ENCODE measurements around the gene PLEKHH3.

Gene PLEKHH3

DNA sequence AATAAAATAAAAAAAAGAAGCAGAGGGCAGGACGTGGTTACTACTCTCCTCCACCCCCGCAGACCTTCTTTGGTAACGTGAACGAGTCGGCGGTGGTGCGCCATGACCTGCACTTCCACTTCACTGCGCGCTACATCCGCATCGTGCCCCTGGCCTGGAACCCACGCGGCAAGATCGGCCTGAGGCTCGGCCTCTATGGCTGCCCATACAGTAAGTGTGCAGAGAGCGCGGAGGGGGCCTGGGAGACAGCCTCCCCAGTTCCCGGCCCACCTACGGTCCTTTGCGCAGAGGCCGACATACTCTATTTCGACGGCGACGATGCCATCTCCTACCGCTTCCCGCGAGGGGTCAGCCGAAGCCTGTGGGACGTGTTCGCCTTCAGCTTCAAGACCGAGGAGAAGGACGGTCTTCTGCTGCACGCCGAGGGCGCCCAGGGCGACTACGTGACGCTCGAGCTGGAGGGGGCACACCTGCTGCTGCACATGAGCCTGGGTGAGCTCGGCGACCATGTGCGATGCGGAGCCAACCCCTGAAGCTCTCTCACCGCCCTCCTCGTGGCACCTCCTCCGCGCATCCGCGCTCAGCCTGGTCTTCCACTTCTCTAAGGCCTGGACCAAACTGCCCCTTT, 8.2 kb upstream of the PLEKHH3 start:
- no peak for DNase-seq

DNA sequence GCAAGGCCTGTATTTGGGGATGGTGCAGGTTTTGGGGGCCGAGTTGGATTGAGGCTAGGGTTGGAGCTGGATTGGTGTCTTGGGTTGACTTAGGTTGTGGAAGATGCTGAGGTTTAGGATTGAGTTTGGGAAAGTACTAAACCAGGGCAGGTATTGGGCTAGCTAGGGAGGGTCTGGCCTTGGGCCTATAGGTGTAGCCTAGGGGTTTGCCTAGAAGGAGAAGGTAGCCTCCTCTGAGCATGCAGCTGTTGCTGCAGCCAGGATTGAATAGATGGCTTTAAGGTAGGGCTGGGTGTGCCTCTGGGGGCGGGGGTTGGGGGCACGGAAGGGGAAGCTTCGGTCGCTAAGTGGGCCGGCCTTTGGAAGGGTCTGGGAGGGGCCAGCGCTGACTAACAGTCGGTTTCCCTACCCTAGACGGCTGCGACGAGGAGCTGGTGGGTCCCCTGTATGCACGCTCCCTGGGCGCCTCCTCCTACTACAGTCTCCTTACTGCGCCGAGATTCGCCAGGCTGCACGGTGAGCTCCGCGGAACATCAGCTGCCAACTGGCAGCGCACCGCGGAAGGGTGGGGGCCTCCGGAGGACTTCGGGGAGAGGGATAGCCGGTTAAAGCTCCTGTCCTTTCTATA, 6.7 kb upstream of the PLEKHH3 start:
- no peak for DNase-seq

DNA sequence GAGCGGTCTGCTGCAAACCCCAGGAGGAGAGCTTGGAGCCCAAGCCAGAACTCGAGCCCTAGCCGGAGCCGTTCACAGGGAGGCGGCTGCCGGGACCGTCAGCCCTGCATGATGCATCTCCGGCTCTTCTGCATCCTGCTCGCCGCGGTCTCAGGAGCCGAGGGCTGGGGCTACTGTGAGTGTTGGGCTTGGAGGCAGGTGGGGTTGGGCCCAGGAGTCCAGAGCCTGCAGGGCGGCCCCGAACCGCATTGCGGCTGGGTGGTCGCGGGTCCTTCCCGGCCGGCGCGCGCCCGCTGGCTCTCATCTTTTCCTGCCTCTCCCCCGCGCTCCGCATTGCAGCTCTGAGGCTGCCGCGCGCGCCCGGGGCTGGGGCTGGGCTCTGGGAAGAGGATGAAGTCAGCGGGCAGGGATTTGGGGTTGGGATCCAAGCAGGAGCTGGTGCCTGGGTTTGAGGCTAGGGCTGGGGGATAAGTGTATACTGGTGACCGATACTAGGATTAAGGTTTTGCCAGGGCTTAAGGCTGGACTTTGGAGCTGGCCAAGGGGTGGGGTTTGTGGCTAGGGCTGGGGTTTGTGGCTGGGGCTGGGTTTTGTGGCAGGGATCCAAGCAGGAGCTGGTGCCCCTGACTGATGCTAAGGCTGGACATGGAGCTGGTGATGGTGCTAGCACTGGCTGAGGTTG, 6.1 kb upstream of the PLEKHH3 start:
- DNase-seq: peak; percentile 55

DNA sequence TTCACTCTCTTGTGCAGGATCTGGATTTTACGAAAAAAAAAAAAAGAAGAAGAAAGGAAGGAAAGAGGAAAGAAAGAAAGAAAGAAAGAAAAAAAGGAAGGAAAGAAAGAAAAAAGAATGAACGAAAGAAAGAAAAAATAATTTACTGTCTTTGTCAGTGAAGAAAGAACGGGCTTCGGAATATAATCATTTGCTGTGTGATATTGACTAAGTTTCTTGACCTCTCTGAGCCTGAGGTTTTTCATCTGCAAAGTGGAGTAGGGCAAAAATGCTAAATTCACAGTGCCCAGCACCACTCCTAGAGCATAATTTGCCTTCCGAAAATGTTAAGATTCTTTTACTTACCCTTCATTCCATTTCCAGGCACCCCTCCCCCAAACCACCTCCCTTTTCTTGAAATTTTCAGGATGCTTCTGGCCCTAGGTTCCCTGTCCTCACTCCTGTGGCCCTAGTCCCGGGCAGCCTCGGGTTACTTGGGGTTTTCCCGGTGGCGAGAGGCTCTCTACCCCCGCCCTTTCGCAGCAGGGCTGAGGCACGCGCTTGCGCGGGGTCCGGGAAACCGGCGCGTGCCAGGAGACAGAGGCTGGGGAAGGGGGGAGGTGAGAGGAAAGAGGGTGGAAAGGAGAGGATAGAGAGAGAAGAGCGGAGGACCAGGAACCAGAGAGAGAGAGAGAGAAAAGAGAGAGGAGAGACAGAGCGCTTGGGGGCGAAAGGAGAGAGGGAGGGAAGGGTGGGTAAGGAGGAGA, 5.4 kb upstream of the PLEKHH3 start, which contains the start of gene CNTNAP1:
CNTNAP1 (plus strand) TSS at position 556 of the 746 bp plus-strand sequence. CDS start 299 bp downstream, outside the sequence.
- DNase-seq: peak; percentile 68

DNA sequence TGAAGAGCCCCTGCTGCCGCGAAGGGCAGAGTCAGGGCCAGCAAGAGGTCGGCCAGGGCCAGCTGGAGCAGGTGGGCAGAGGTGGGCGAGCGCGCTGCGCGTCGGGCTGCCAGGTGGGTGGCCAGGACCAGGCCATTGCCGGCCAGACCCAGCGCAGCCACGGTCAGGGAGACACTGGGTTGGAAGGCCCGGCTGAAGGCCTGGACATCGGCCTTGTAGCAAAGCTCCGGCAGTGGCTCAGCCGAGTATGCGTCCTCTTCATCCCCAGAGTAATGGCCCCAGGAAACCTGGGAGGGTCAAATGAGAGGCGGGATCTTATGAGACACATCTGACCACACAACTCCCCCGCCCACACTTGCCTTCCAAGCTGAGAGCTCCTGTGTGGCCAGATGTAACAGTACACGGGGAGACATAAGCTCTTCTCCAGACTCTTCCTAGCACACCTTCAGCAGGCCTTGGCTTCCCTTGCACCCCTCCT, 3.6 kb upstream of the PLEKHH3 start:
- peak; percentile 12 for DNase-seq

DNA sequence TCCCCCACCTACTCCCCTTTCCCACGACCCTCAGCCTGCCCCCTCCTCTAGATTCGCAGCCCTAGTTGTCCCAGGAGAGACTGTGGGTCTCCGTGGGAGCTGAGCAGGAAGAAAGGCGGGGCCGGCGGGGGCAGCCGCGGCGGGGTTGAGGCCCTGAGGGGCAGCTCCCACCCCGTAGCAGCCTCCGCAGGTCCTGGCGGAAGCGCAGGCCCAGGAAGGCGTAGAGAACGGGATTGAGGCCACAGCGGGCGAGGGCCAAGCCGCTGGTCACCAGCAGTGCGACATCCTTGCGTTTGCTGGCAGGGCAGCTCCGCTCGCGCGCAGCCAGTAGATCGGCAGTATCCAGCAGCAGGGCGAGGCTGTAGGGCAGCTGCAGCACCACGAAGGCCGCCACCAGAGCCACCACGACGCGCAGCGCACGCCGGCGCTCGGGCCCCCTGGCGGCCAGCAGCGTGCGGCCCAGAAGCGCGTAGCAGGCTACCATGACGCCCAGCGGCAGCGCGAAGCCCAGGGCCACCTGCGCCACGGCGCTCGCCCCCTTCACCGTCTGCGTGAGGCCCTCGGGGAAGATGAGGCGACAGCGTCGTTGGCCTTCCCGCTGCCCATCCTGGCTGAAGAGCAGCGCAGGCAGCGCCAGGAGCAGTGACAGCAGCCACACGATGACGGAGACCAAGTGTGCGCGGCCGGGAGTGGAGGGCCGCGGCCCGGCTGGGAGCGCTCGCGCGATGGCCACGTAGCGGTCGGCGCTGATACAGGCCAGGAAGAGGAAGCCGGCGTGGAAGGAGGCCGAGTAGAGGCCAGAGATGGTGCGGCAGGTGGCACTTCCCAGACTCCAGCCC, 2.9 kb upstream of the PLEKHH3 start:
- DNase-seq: peak; percentile 80

DNA sequence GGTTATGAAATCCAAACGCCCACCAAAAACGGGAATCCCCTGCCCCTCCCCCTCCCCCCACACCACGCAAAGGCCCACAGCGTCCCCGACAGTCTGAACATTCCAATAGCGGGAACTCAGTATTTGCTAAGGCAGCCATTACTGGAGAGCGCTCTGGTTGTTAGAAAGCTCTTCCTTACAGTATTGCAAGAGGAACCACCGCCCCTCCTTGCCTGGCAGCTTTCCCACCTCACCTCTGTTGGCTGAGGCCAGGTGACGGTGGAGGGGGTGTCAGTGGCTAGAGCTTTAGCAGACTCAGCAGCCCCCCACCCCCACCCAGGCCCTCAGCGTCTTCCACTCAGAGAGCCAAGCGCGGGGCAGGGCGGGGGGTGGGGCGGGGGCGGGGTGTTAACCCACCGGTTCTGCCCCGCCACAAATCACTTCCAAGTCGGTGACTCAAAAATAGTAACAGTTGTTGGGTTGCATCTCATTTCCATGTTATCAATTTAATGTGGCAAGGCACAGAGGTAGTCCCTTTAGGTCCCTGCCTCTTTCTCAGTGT, 2.2 kb upstream of the PLEKHH3 start:
- DNase-seq: peak; percentile 61

DNA sequence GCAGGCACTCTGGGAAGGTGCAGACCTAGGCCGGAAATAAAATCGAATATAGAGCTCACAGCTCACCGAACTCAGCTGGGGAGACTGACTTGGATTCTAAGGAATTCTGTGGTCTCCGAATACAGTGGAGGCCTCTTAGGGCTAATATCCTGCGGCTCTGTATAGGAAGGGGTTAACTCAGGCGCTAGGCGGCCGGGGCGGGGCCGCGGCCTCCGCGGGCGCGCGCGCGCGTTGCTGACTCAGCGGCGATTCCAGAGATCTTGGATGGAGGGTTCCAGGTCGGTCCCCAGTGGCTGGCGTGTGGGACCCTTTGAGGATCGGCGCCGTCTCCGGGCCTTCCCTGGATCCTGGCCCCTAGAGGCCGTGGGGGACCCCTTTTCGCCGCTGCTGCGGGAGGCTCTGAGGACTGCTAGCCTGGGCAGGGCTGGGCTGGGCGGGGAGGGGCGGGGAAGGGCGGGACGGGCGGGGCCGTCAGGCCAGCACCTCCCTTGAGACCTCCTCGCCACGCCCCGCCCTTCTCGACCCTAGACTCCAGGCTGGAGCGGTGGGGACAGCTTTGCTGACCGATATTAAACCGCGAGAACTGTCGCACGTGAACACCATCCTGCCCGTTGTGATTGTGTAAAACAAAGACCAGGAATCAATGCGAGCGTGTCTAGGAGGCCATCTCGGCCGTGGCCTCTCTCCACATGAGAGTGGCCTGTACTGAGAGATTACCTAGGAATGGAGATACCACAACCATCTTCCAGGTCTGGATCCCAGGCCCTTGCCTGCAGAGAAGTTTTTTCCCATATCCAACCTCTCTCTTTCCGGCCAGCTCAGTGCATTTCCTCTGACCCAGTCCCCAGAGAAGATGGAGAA, 1.4 kb upstream of the PLEKHH3 start:
- DNase-seq: peak; percentile 85

DNA sequence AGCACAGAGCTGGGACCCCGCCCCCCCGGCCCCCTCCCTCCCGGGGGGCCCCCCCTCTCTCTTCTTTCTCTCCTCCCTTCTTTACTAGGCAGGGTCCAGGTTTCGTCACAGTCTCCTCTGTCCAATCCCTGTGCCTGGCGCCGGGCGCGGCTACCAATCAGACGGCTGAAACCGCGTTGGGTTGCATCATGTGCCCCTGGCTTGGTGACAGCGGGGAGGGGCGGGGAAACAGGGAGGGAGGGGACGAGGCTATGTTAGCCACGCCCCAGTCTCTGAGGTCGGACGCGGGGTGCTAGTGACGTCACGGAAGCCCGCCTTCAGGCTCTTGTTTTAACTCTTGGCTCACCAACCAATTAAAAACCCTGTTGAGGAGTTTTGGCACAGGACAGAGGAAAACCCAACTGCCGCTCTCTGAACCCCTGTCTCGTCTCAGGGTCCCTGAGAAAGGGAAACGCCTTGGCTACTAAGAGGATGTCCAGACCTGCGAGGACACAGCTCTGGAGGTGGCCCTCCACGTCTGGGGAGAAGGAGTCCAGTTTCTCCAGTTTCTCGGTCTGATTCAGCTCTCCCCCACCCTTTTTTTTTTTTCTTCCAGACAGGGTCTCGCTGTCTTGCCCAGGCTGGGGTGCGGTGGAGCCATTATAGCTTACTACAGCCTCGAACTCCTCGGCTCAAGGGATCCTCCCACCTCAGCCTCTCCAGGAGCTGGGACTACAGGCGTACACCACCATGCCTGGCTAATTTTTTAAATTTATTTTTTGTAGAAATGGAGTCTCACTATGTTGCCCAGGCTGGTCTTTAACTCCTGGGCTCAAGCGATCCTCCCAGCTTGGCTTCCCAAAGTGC, 441 bp upstream of the PLEKHH3 start:
- peak; percentile 99 for DNase-seq

DNA sequence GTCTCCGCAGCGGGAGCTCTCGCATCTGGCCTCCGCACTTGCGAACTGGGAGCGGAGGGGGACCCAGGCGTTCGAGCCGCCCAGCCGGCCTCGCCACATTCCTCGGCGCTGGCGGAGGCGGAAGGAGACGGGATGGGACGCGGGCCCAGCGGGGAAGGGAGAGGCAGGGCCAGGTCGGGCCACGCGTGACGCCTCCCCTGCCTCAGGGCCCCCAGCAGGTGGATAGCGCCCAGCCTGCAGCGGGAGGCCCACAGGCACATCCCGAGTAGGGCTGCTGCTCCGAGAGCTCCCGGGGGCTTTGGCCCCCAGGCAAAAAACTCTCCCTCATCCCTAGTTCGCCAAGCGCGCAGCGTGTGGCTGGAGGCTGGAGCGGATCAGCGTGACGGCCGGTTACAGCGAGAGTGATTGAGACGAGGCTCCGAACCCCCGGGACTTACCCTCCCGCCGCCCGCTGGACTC, 800 bp downstream of the PLEKHH3 start:
- DNase-seq: peak; percentile 61

DNA sequence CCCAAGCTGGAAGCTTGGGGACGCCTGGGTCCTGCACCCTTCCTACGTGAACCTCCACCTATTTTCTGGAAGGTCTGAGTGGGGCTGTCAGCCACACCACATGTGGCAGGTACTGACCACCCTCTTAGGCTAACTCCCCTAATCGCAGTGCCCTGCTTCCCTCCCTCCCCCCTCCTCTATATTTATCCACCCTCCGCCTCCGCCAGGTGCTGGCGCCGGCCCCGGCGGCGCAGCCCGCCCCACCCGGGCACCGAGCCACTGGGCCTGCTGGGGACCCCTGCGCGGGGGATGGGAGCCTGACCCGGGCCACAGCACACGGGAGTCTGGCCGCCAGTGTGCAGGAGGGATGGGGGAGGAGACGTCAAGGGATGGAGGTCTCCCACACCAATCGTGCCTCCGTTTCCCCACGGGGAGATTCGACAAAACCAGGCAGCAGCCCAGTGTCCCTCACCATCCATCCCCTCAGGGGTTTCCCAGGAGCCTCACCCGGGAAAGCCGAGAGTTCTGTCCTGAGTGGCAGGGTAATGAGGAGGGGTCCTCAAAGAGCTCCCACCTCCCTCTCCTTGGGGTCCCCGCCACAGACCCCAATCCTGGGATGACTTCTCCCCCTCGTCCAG, 1.3 kb downstream of the PLEKHH3 start:
- DNase-seq: peak; percentile 79

DNA sequence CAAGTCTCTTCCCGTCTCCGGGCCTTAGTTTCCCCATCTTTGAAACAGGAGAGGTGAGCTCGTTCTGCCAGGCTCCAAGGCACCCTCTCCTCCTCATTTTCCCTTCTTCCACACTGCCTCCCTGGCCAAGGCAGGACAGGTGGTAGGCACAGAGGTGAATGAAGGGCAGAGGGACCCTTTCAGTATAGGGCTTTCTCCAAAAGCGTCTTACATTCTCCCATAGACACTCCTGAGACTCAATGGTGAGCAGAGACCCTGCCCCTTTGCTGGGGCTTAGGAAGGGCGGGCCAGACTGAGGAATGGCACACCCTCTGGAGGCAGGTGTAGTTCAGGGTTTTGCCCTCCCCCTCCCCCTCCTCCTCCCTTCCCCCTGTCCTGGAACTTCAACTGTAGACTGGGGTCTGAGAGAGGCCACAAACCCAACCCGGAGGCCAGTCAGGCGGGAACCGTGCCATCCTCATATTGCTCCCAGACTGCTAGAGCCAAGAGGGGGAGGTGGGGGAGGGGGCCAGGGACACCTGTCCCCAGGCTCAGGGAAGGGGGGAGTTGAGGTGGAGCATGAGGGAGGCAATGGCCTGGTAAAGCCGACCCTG, 1.9 kb downstream of the PLEKHH3 start:
- DNase-seq: peak; percentile 79

DNA sequence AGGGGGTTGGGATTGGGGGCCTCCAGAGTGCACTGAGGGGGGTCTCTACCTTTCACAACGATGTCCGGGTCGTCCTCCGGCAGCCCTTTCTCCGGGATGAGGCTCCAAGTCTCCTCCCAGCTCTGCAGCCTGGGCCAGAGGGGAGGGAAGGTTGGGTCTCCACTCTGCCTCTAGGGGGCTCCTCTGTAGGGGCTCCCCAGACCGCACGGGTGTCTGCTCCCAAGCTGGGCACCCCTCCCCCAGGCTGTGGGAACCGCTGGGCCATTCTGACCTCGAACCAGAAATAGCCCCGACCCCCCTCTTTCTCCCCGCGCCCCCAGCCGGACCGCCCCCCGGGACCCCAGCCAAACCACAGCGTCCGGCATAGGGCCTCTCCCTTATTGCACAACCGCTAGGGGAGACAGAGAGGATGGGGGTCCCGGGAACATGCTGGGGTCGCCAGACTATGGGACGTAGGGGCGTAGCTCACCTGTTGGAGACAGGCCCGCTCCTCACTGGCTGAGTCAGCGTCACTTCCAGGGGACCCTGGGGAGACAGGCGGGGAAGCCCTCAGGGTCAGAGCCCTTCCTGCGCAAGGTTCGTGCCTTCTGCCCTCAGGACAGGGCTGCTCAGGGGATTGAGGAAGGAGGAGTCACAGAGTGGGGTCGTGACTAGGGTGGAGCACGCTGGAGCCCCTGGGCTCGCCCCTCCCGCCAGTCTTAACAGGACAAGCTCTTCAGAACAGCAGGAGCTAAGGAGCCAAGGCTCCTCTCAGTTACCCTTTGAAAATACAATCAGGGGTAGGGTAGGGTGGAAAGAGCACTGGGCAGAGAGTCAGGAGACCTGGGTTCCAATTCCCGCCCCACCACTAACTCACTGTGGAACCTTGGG, 2.7 kb downstream of the PLEKHH3 start:
- DNase-seq: no peak

DNA sequence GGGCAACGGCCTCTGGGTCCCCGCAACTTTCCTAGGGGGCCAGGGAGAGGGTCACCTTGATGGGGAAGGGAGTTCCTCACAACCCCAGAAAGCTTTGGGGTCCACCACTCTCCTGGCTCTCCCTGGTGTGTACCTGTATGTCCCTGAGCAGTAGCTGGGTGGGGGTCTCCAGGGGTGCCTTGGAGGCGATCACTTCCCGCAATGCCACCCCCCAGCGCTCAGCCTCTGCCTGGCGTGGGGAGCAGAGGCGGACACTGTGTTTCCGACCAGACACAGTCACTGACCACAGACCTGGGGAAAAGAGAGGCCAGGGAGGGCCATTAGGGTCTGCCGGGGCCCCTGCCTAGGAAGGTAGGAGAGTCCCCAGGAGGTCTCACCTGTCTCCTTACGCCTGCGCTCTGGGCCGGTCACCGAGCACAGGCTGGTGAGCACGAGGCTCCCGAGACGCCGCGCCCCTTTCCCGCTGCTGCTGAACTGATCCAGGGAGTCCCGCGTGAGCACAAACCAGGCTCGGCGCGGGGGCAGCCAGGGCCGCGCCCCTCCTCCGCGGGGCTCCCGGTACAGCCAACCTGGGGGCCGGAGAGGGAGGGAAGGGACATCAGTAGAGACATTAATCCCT, 3.4 kb downstream of the PLEKHH3 start:
- no peak for DNase-seq

DNA sequence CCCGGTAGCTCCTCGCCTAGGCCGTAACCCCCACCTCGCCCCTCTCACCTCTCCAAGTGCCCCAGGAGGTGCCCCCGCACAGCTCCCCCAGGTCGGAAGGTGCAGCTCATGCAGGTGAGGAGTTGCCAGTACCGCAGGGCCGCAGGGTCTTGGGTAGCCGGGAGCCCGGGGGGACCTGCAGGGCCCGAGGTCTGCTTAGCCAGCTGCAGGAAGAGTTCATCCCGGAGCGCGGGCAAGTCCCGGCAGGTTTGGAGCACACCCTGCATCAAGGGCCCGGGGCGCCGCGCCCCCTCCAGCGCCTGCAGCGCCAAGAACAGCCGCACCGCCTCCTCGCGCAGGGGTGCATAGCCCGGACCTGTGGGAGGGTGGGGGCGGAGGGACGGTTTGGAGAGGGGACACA, 4.8 kb downstream of the PLEKHH3 start:
- no peak for DNase-seq

DNA sequence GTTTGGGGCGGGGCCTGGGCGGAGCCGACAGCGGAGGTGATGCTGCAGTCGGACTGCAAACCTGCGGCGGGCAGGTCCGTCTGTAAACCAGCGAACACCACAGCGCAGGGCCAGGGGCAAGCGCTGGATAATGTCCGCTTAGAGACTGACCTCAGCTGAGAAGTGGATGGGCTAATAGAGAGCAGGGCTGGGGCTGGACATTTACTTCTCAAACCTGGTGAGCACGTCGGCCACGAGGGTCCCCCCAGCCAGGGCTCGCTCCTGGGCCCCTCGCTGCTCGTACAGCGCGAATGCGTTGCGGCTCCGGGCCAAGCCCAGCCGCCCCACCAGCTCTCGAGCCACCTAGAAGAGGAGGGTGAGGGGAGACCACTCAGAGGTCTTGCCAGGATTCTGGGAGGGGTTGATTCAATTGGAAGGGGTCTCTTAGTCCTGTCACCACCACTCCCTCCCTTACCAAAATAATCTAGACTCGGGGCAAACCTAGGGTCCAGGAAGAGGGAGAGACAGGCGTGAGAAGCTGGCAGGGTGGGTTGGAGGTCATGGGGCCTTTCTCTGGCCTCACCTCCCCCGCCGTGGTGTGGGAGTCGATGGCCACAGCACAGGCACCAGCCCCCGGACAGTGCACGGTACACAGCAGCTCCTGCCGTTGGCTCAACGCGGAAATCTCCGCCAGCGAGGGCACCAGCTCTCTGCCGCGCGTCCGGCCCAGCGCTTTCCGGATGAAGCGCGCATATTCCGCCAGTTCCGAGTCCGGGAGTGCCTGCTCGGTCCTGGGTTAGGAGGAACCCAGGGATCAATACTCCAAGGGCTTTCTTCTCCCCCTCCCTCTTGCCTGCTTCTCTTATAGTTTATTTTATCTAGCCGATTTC, 5.8 kb downstream of the PLEKHH3 start:
- DNase-seq: no peak
